GM12878 (cell line): ENCODE measurements around the gene MRNIP. TPM values are rescaled to one million over a fixed set of nuclear protein-coding genes. Genes with fewer than 3 reads are reported as not detected.

ENCODE experiments used
- FOXM1 ChIP-seq: IDR thresholded peaks from 2 replicates; pipeline ENCODE4 v1.6.1; 2012; ENCODE audit warnings: low read depth, mild to moderate bottlenecking, inconsistent platforms, low read length, moderate library complexity
- IKZF2 ChIP-seq, 2 experiments: fragments of 450-650 bp; IDR thresholded peaks; 2 replicates each; pipeline ENCODE4 v1.6.1; 2017; ENCODE audit warnings: mild to moderate bottlenecking in 2 of 2, moderate library complexity in 2 of 2
- KLF5 ChIP-seq: fragments of 450-650 bp; IDR thresholded peaks from 2 replicates; pipeline ENCODE4 v1.6.1; 2014; ENCODE audit warnings: mild to moderate bottlenecking; ENCODE audit not compliant: partially characterized antibody
- MEF2A ChIP-seq: IDR thresholded peaks from 2 replicates; pipeline ENCODE4 v1.6.1; 2011; ENCODE audit warnings: low read depth, mild to moderate bottlenecking, low read length, moderate library complexity; ENCODE audit not compliant: insufficient read depth
- MEF2B ChIP-seq: fragments of 450-650 bp; IDR thresholded peaks from 2 replicates; pipeline ENCODE4 v1.6.1; 2018; ENCODE audit warnings: mild to moderate bottlenecking, moderate library complexity; ENCODE audit not compliant: partially characterized antibody, poor library complexity, severe bottlenecking
- NR2C1 ChIP-seq: fragments of 450-650 bp; IDR thresholded peaks from 2 replicates; pipeline ENCODE4 v1.6.1; 2017; ENCODE audit warnings: antibody characterized with exemption, mild to moderate bottlenecking, moderate library complexity
- ZNF207 ChIP-seq: fragments of 450-650 bp; IDR thresholded peaks from 2 replicates; pipeline ENCODE4 v1.6.1; 2014; ENCODE audit warnings: antibody characterized with exemption, mild to moderate bottlenecking, borderline replicate concordance
- polyA plus RNA-seq, 11 experiments: library from polyadenylated mRNA; depleted of rRNA in 4 of 11; unstranded in 6 of 11; stranded (reverse) in 5 of 11; fragments of >200 nt; fragmentation: Nextera tagmentation in 4 of 11; fragmentation: Illumina TruSeq in 1 of 11; extraction: Ambion mirVana in 4 of 11; extraction: Trizol in 1 of 11; gene quantifications; 1 replicate in 1 of 11; 2 replicates in 10 of 11; pipeline versions ENCODE4 v1.2.1 to v1.2.3, GENCODE V29; 2011 to 2016; ENCODE audit warnings: inconsistent platforms in 2 of 11, missing spikeins in 2 of 11, low read depth in 1 of 11
- total RNA-seq, 4 experiments: library from RNA; depleted of rRNA in 3 of 4; stranded (reverse); fragments of >200 nt in 3 of 4; fragmentation: Illumina TruSeq in 1 of 4; extraction: Trizol in 1 of 4; gene quantifications; 2 replicates each; pipeline versions ENCODE4 v1.2.1 to v1.2.3, GENCODE V29; 2013 to 2021
- TF ChIP-seq, protein P1 (sequence below): fragments of 450-650 bp; formaldehyde crosslinking; IDR thresholded peaks from 2 replicates; pipeline ENCODE4 v1.4.0; 2020; ENCODE audit warnings: mild to moderate bottlenecking, moderate library complexity
- TF ChIP-seq, protein P2 (sequence below): IDR thresholded peaks from 2 replicates; pipeline ENCODE4 v1.6.1; 2011; ENCODE audit warnings: low read depth, mild to moderate bottlenecking, low read length, moderate library complexity, borderline replicate concordance; ENCODE audit errors: extremely low read depth

MRNIP gene
- total and polyA plus RNA-seq, 10 of the 15 experiments (the other 5 are each of a cell fraction or from before 2014, with no cell fraction given) = 2.4 to 30.4 (median 13.1) TPM

DNA sequence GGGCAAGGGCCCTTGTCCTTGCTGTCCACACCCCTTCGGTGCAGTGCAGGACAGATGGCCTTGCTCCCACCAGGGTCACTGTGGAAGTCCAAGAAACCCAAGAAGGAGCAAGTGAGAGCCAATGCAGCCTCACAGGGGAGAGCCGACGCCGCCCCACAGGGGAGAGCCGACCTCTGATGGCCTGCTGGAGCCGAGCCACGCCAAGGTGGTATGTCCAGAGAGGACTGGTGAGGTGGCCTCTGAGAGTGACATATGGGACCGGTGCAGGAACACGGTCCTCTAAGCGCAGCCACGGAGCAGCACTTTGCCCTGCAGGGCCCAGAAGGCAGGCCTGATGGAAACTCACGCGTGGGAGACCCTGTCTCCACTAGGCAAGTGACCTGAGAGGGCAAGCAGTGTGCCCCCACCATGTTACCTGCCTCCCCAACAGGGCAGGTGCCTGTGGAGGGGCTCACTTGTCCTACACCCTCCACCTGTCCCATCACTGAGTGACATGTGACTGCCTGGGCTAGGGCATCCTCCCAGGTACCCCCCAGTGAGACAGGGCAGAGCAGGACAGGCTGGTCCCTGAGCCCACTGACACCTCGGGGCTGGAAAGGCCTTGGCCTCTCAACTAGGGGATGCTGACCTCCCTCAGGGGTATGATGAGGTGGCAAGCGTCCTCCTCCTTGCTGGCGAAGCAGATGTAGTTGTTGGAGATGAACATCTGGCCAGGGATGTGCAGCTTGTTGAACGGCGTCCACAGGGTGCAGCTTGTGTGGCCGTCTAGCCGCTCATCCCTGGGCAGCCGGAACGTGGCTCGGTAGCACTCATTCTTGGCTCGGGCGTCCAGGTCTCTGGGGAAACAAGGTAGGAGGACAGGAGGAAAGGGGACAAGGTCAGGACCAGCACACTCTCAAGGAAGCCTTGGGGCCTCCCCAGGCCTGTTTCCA lies 32.4 kb upstream of the MRNIP start (continued):
- TF ChIP-seq, protein P1, sequence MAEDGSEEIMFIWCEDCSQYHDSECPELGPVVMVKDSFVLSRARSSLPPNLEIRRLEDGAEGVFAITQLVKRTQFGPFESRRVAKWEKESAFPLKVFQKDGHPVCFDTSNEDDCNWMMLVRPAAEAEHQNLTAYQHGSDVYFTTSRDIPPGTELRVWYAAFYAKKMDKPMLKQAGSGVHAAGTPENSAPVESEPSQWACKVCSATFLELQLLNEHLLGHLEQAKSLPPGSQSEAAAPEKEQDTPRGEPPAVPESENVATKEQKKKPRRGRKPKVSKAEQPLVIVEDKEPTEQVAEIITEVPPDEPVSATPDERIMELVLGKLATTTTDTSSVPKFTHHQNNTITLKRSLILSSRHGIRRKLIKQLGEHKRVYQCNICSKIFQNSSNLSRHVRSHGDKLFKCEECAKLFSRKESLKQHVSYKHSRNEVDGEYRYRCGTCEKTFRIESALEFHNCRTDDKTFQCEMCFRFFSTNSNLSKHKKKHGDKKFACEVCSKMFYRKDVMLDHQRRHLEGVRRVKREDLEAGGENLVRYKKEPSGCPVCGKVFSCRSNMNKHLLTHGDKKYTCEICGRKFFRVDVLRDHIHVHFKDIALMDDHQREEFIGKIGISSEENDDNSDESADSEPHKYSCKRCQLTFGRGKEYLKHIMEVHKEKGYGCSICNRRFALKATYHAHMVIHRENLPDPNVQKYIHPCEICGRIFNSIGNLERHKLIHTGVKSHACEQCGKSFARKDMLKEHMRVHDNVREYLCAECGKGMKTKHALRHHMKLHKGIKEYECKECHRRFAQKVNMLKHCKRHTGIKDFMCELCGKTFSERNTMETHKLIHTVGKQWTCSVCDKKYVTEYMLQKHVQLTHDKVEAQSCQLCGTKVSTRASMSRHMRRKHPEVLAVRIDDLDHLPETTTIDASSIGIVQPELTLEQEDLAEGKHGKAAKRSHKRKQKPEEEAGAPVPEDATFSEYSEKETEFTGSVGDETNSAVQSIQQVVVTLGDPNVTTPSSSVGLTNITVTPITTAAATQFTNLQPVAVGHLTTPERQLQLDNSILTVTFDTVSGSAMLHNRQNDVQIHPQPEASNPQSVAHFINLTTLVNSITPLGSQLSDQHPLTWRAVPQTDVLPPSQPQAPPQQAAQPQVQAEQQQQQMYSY (CRISPR knock-in tag) = no peak
- no peak for TF ChIP-seq FOXM1
- TF ChIP-seq MEF2B = no peak
- no peak for TF ChIP-seq ZNF207
- no peak for TF ChIP-seq NR2C1
- TF ChIP-seq KLF5 = no peak
- no peak for TF ChIP-seq MEF2A
- no peak for TF ChIP-seq IKZF2 (IDR thresholded peaks at IDR 0.05)
- TF ChIP-seq, protein P2, sequence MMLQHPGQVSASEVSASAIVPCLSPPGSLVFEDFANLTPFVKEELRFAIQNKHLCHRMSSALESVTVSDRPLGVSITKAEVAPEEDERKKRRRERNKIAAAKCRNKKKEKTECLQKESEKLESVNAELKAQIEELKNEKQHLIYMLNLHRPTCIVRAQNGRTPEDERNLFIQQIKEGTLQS = no peak
- TF ChIP-seq, all 136 proteins: peak for 0
